Measurements from ENCODE around the gene CHRNA7.

CHRNA7 gene

DNA sequence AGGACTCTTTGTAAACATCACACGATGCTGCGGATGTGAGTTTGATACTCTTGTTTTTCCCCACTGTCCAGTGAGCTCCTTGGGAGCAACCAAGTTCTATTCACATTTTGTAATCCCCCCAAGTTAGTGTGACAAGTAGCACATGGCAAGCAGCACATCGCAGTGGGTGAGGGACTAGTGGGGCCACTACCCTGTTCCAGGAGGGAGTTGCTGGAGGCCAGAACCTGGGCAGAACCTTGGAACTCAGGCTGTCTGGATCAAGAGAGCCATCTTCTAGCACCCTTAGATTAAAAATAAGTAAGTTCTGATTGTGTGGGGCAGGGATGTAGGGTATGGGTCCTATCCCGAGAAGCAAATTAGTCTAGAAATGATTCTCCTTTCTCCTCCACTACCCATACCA is 91.7 kb downstream of the CHRNA7 start:
- DNase-seq (ENCODE audit: low read depth), result no peak
- TF ChIP-seq, protein P1, sequence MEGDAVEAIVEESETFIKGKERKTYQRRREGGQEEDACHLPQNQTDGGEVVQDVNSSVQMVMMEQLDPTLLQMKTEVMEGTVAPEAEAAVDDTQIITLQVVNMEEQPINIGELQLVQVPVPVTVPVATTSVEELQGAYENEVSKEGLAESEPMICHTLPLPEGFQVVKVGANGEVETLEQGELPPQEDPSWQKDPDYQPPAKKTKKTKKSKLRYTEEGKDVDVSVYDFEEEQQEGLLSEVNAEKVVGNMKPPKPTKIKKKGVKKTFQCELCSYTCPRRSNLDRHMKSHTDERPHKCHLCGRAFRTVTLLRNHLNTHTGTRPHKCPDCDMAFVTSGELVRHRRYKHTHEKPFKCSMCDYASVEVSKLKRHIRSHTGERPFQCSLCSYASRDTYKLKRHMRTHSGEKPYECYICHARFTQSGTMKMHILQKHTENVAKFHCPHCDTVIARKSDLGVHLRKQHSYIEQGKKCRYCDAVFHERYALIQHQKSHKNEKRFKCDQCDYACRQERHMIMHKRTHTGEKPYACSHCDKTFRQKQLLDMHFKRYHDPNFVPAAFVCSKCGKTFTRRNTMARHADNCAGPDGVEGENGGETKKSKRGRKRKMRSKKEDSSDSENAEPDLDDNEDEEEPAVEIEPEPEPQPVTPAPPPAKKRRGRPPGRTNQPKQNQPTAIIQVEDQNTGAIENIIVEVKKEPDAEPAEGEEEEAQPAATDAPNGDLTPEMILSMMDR (IDR thresholded peaks at IDR 0.05; ENCODE audit: low read depth, low read length, missing control alignments), result no peak
- no peak overlapping the region for H3K4me3 ChIP-seq (ENCODE audit: low read depth, low read length)
- in situ Hi-C loops (cut with HindIII; ENCODE audit: low sequenced_read_pairs), result no loop called here

DNA sequence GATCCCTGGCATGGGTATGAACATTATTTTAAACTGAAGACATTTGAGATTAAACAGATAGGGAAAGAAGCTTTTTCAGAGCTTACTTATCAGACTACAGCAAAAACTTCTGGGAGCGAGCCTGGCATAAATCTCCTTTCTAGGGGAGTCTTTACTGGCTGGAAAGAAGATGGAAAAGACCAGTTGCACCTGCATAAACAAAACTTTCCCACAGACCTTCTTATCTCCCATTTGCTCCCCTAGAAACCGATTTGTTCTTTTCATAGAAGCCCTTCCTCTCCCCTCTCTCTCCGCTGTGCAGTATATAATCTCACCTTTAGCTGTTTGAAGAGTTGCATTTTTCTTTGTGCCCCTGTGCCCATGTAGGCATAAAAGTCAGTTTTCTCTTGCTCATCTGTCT is 93.2 kb downstream of the CHRNA7 start:
- in situ Hi-C loops (cut with HindIII; ENCODE audit: low sequenced_read_pairs), result no loop called here
- TF ChIP-seq, protein P1 (IDR thresholded peaks at IDR 0.05; ENCODE audit: low read depth, low read length, missing control alignments), result no peak
- no peak for DNase-seq (ENCODE audit: low read depth)
- H3K4me3 ChIP-seq (ENCODE audit: low read depth, low read length), result no peak overlapping the region

DNA sequence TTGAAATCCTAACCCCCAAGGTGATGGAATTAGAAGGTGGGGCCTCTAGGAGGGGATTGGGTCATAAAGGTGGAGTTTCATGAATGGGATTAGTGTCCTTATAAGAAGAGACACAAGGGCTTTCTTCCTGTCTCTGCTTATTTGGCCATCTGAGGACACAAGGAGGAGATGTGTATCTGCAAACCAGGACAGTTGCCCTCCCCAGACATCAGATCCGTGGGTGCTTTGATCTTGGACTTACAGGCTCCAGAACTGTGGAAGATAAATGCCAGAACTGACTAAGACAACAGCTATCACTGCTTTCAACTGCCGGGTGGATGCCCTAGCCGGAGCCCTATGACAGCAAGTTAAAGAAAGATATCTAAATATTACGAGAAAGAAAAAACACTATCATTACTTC is 94.4 kb downstream of the CHRNA7 start:
- DNase-seq (ENCODE audit: low read depth), result no peak
- in situ Hi-C loops (cut with HindIII; ENCODE audit: low sequenced_read_pairs), result no loop called here
- no peak overlapping the region for H3K4me3 ChIP-seq (ENCODE audit: low read depth, low read length)
- TF ChIP-seq, protein P1 (IDR thresholded peaks at IDR 0.05; ENCODE audit: low read depth, low read length, missing control alignments), result no peak

DNA sequence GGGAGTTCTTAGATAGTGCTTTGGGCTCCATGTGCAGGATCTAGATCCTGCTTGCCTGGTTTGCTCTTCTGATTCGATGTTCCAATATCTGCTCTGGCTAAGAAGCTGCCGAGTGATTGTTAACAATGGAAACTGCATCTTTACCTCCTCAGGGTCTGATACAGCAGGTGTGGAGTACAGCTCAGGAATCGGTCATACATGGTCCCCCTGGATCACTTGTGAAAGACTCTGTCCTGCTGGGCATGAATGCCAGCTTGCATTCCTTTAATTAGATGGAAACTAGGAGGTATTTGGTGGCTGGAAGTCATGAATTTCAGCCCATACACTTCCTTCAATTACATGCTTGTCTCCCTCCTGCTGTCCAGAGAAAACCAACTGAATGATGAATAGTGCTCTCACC is 95.3 kb downstream of the CHRNA7 start:
- TF ChIP-seq, protein P1 (IDR thresholded peaks at IDR 0.05; ENCODE audit: low read depth, low read length, missing control alignments), result no peak
- in situ Hi-C loops (cut with HindIII; ENCODE audit: low sequenced_read_pairs), result no loop called here
- DNase-seq (ENCODE audit: low read depth), result no peak
- no peak overlapping the region for H3K4me3 ChIP-seq (ENCODE audit: low read depth, low read length)

DNA sequence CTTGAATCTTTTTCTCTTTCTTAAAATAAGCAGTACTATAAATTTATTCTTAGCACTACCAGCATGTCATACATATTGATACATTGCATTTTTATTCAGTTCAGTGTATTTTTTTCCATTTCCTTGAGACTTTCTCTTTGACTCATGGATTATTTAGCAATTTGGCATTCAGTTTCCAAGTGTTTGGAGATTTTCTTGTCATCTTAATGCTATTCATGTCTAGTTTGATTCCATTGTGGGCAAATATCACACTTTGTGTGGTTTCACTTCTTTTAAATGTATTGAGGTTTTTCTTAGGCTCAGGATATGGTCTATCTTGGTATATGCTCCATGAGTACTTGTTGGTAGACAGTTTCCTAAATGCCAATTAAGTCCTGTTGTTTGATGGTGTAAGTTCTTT is 99.5 kb downstream of the CHRNA7 start:
- in situ Hi-C loops (cut with HindIII; ENCODE audit: low sequenced_read_pairs), result no loop called here

DNA sequence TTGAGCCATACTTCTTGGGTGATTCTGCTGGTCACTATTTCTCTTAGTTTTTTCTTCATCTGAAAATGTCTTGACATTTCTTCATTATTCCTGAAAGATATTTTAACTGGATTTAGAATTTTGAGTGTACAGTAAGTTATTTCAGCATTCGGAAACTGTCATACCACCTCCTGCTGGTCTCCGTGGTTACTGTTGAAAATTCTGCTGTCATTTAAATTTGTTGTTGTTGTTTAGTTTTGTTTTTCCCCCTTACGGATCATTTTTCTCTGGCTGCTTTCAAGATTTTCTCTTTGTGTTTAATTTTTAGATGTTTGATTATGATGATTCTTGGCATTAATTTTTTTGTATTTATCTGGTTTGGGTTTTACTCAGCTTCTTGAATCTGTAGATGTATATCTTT is 100.5 kb downstream of the CHRNA7 start:
- no peak overlapping the region for H3K4me3 ChIP-seq (ENCODE audit: low read depth, low read length)
- in situ Hi-C loops (cut with HindIII; ENCODE audit: low sequenced_read_pairs), result no loop called here
- no peak for DNase-seq (ENCODE audit: low read depth)
- TF ChIP-seq, protein P1 (IDR thresholded peaks at IDR 0.05; ENCODE audit: low read depth, low read length, missing control alignments), result no peak

More for the DNA sequence above, 99.5 kb downstream of the CHRNA7 start:
- DNase-seq (ENCODE audit: low read depth), result no peak
- TF ChIP-seq, protein P1 (IDR thresholded peaks at IDR 0.05; ENCODE audit: low read depth, low read length, missing control alignments), result no peak
- H3K4me3 ChIP-seq (ENCODE audit: low read depth, low read length), result no peak overlapping the region

DNA sequence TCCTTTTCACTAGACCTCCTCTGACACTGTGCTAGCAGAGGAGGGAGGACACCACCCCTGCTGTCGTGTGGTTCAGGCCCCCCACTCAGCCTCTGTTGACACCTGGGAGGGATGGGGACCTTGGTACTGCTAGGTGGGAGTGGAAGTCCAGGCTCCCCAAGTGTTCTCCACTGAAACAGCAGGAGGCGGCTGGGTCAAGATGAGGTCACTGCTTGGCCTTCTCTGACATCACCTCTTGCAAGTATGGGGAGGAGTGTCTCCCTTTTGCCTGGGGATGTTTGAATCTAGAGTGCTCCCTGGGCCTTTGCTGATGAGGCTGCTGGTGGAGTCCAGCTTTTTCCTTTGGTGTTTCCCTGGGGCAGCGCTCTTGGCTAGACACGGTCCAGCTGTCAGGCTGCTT is 101.5 kb downstream of the CHRNA7 start:
- no peak for DNase-seq (ENCODE audit: low read depth)
- in situ Hi-C loops (cut with HindIII; ENCODE audit: low sequenced_read_pairs), result no loop called here
- TF ChIP-seq, protein P1 (IDR thresholded peaks at IDR 0.05; ENCODE audit: low read depth, low read length, missing control alignments), result no peak
- H3K4me3 ChIP-seq (ENCODE audit: low read depth, low read length), result no peak overlapping the region

All from astrocyte of the cerebellum (primary cell).